ENCODE results near the gene MYLK3.

The MYLK3 gene

GRCh38 chr16:46747777-46748651 lies at the start of gene MYLK3:
Gene MYLK3, minus strand, starts transcription at chr16:46748344. Its CDS starts 151 bp downstream, at chr16:46748193.
- DNase-seq (ENCODE audit: extremely low read depth, low read depth), result no peak

GRCh38 chr16:46797501-46797900 lies 49.4 kb upstream of the MYLK3 start:
- no peak for DNase-seq (ENCODE audit: extremely low read depth, low read depth)
- TF ChIP-seq, protein P1, sequence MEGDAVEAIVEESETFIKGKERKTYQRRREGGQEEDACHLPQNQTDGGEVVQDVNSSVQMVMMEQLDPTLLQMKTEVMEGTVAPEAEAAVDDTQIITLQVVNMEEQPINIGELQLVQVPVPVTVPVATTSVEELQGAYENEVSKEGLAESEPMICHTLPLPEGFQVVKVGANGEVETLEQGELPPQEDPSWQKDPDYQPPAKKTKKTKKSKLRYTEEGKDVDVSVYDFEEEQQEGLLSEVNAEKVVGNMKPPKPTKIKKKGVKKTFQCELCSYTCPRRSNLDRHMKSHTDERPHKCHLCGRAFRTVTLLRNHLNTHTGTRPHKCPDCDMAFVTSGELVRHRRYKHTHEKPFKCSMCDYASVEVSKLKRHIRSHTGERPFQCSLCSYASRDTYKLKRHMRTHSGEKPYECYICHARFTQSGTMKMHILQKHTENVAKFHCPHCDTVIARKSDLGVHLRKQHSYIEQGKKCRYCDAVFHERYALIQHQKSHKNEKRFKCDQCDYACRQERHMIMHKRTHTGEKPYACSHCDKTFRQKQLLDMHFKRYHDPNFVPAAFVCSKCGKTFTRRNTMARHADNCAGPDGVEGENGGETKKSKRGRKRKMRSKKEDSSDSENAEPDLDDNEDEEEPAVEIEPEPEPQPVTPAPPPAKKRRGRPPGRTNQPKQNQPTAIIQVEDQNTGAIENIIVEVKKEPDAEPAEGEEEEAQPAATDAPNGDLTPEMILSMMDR (IDR thresholded peaks at IDR 0.05; ENCODE audit: low read depth, low read length), result no peak

More at GRCh38 chr16:46747777-46748651, at the start of gene MYLK3:
- TF ChIP-seq, protein P1 (IDR thresholded peaks at IDR 0.05; ENCODE audit: low read depth, low read length), result no peak

- TF ChIP-seq, protein P1 (IDR thresholded peaks at IDR 0.05; ENCODE audit: low read depth, low read length), result no peak
Measured at GRCh38 chr16:46796764-46797269, 48.7 kb upstream of the MYLK3 start.

DNA sequence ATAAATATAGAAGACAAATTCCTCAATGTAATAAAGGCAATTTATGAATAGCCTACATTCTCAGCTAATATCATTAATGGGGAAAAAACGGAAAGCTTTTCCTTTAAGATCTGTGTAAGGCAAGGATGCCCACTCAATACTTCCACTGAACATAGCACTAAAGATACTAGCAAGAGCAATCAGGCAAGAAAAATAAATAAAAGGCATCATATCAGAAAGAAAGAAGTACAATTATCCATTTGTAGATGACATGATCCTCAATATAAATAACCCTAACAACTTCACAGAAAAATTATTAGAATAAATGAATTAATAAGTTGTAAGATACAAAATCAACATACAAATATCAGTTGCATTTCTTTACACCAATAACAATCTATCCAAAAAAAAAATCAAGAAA lies 45.7 kb upstream of the MYLK3 start:
- no peak for DNase-seq (ENCODE audit: extremely low read depth, low read depth)
- TF ChIP-seq, protein P1 (IDR thresholded peaks at IDR 0.05; ENCODE audit: low read depth, low read length), result no peak

More at GRCh38 chr16:46796764-46797269, 48.7 kb upstream of the MYLK3 start:
- DNase-seq (ENCODE audit: extremely low read depth, low read depth), result no peak

DNA sequence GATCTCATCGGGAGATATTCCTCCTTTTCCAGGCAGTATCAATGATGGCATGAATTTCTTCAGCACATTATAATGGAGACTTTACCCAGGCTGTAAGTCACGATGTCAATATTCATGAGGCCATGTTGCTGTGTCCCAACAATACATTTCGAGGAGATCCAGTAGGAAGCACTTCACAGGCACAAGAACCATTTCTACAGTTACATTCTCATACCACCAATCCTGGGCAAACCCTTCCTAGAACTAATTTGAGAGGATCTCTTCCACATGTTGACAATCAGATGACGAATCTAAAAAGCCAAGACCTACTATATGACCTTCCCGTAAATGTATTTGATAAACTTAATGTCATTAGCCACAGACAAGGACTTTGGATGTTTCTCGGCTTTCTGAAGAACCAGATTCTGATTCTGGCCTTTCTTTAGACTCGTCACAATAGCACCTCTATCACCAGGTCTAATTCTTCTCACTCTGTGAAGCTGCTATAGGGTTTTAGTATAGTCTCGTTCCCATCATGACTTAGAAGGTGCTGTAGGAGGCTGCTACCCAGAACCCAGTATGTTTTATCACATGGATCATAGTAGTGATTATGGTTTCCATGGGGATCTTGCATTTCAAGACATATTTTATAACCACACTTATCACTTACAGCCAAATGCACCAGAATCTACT lies 42.6 kb upstream of the MYLK3 start:
- TF ChIP-seq, protein P1 (IDR thresholded peaks at IDR 0.05; ENCODE audit: low read depth, low read length), result no peak
- DNase-seq (ENCODE audit: extremely low read depth, low read depth), result no peak

DNA sequence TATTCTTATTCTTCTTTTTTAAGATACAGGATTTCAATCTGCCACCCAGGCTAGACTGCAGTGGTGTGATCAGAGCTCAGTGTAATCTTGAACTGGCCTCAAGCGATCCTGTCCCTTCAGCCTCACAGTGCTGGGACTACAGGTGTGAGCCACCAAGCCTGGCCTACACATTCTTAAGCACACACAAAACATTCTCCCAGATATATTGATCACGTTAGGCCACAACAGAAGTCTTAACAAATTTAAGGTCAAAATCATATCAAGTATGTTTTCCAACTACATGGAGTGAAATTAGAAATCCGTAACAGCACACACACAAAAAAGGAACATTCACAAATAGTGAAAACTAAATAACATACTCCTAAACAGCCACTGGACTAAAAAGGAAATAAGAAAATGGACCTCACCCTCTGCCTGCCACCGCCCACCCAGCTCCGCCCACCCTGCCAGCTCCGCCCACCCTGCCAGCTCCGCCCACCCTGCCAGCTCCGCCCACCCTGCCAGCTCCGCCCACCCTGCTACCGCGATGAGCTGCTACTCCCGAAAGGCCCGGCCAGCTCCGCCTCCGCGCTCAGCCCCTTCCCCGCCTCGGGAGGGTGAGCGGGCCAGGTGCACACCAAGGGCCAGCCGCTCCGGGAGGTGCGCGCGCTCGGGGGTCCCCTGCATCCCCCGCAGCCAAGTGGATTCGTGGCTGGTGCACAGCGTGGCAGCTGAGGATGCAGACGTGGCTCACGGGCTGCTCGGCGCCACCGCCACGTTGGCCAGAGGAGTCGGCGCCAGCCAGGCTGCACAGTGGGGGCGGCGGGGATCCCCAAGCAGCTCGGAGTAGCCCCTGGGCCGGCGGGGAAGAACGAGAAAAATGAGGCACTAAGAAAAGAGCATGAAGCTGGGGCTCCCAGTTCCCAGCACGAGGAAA lies 41.6 kb upstream of the MYLK3 start:
- TF ChIP-seq, protein P1 (IDR thresholded peaks at IDR 0.05; ENCODE audit: low read depth, low read length), result no peak
- no peak for DNase-seq (ENCODE audit: extremely low read depth, low read depth)

Measured in AG09319 (cell line).